Parietal lobe (tissue), 2 donors: ENCODE measurements around the gene HPSE. TPM values are rescaled to one million over a fixed set of nuclear protein-coding genes. Genes with fewer than 3 reads are reported as not detected.

ENCODE experiments used
- small RNA-seq: library from RNA; depleted of rRNA; stranded (forward); fragments of <200 nt; gene quantifications from one replicate; pipeline ENCODE3, GENCODE V24; 2014; ENCODE audit warnings: low replicate concordance
- total RNA-seq: library from RNA; depleted of rRNA; stranded (reverse); fragments of >200 nt; gene quantifications from one replicate; pipeline ENCODE4 v1.2.3, GENCODE V29; 2014

Gene HPSE
- total RNA-seq, result 0.94 TPM

GRCh38 chr4:83334425-83335241 lies at the start of gene HPSE:
HPSE (minus strand) TSS chr4:83334848; CDS start chr4:83334782, 66 bp downstream.

GRCh38 chr4:83284193-83285054 lies 50.2 kb downstream of the HPSE start, which contains the start of gene COQ2:
COQ2 (minus strand) TSS chr4:83284798; CDS start chr4:83284764, 34 bp downstream.

Small RNAs within 50 kb of the gene (small RNA-seq; reads per million reads assigned to genes)
- not detected for gene AC114781.5

Other genes starting within 250 kb of the HPSE start
- not detected for gene PLAC8, start 220.1 kb downstream of the HPSE start, total RNA-seq
- gene COQ2, start 50.0 kb downstream of the HPSE start, total RNA-seq, result 14.4 TPM
- 22.5 TPM for gene HELQ, start 121.0 kb upstream of the HPSE start, total RNA-seq
- 29.7 TPM for gene MRPS18C, start 121.2 kb upstream of the HPSE start, total RNA-seq
- gene ABRAXAS1, start 150.3 kb upstream of the HPSE start, total RNA-seq, result 7.8 TPM
- gene GPAT3, start 201.3 kb upstream of the HPSE start, total RNA-seq, result not detected